Hippocampal formation (tissue), 2 donors: ENCODE data around the gene PRKCA.

Source experiments
- DNase-seq, 2 donors: peaks; one replicate each; lab custom pipeline; 2025; lab: John Stamatoyannopoulos, UW

PRKCA gene

DNA sequence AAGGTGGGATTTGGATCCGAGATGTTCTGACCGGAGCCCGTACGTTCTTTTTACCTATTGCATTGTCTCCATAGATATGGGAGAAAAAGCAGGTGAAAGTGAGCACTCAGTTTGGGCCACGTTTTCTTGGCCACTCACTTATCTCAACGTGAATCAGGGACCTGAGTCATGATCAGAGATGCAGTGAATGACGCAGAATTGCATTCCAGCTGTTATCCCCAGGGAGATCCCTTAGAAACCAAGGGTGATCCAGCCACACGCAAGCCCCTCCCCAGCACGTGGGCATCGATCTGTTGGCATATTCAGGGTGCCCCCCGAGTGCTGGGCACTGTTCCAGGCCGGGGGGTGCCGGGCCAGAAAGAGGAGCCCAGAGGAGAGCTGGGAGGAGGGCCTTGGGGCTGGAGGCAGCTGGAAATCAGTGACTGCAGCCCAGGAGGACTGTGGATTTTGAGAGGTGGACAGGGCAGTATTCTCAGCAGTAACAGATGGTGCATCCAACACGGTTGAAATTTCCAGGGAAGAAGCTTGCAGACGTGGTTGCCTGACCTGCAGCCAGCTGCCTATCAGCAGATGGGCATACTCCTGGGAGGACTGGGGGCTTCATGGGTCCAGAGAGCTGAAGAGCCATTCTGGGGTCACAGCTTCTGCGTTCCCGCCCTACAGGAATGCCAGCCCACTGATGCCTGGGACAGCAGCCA, 445.3 kb downstream of the PRKCA start:
- no peak for DNase-seq

DNA sequence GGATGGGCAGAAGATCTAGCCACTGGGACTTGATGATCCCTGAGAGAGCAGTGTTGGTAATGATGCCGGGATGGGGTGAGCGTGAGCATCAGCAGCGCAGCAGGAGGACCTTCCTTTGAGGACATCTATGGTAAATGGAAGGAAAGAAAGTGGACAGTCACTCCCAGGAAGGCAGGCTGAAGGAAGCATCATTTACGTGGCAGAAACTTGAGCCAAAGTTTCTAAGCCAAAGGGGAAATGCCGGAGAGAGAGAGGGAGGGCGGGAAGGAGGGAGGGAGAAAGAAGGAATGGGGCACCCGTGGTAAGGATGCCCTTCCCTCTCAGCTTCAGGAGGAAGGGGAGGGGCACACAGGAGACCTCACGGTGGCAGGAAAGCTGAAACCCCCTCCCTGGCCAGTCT, 446.2 kb downstream of the PRKCA start:
- DNase-seq, result no peak

GRCh38 chr17:66749217-66749832, 446.9 kb downstream of the PRKCA start:
- DNase-seq, result no peak

GRCh38 chr17:66750116-66750515, 447.7 kb downstream of the PRKCA start:
- no peak for DNase-seq

DNA sequence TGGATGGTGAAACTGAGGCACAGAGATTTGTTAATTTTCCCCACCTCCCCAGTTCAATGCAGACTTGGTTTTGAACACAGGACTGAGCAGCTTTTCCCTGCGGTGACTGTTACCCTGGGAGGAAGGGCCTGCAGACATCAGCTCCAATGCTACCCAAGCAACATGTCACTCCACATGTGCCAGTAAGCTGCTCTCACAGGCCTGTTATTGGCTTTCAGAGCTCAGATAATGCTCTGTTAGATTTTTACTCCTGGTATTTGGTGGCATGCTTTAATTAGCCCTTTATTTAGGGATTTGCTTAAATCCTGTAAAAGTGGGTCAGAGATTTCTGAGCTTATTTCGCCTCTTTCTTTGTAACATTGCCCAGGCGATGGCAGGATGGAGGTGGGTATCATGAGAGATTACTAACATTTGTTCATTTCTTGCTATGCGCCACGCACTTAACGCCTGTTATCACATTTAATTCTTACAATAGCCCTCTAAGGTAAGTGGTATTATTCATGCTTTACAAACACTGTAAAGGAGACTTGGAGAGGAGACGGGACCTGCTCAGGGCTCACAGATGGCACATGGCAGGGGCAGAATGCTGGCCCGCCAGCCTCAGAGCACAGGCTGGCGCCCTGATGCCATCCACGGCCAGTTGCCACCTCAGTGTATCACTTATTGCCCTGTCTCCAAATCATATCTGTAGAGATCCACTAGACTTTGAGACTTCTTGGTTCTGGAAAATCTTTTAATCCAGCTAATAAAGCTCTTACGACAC, 448.5 kb downstream of the PRKCA start:
- DNase-seq, result no peak

DNA sequence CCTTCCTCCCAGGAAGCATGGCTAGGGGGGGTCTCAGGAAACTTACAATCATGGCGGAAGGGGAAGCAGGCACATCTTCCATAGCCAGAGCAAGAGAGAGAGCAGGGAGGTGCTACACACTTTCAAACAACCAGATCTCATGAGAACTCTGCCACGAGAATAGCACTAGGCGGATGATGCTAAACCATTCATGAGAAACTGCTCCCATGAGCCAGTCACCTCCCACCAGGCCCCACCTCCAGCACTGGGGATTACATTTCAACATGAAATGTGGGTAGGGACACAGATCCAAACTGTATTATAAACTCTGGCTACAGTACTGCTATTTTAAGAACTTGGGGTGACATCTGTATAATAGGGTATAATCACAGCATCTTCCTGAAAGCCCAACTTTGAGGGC, 449.4 kb downstream of the PRKCA start:
- no peak for DNase-seq

DNA sequence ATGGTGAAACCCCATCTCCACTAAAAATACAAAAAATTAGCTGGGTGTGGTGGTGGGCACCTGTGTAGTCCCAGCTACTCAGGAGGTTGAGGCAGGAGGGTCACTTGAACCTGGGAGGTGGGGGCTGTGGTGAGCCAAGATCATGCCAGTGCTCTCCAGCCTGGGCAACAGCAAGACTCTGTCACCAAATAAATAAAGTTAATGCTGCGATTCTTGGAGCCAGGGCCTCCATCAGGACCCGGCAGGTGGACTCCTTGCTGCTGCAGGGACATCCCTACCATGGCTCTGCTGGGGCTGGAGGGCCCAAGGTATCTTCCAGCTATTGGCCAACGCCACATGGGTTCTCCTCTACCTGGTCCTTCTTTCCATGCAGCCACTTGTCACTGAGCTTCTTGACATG, 450.0 kb downstream of the PRKCA start:
- no peak for DNase-seq

GRCh38 chr17:66753126-66753920, 450.9 kb downstream of the PRKCA start:
- no peak for DNase-seq

- no peak for DNase-seq
Measured at GRCh38 chr17:66755101-66755943, 452.9 kb downstream of the PRKCA start.

DNA sequence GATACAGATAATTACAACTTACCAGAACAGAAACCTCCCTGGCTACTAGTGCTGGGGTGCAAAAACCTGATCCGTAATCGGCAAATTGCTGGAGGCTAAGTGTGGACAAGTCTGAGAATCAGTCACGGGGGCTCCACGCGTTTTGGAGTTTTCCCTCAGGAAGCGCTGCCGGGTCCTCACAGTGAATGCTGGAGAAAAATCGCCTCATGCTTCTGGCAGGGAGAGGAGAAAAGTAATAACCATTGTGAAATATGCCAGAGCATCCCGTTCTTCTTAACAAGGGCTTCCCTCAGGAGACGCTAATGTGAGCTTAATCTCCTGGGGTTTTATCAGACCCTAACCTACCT, 453.5 kb downstream of the PRKCA start:
- DNase-seq, result no peak

DNA sequence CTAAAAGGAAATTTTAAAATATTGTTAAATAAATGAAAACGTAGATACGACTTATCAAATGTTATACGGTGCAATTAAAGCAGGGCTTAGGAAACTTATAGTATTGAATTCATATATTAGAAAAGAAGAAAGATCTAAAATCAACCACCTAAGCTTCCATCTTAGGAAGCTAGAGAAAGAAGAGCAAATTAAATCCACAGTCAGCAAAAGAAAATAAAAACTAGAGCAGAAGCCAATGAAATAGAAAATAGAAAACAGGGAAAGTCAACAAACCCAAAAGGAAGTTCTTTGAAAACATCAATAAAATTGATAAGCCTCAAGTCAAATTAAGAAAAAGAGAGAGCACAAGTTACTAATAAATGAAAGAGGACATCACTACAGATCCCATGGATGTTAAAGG, 457.9 kb downstream of the PRKCA start:
- DNase-seq, result no peak

DNA sequence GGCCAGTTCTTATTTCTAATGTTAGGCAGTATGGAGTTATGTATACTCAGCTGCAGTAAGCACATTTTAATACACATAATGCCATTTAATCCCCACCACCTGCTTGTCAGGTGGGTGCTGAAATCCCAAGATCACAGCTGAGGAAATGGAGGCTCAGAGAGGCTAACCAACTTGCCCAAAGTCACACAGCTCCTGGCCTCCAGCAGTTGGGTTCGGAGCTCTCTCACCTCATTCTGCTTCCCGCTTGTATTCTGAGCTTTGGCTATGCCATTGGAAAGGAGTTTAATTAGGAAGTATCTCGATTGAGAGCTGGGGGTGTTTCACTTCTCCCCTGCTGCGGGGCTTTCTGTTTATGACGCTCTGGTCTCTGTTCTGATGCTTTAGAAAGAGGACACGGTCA, 459.9 kb downstream of the PRKCA start:
- no peak for DNase-seq

GRCh38 chr17:66763056-66763455, 460.6 kb downstream of the PRKCA start:
- no peak for DNase-seq

- DNase-seq, result no peak
Measured at GRCh38 chr17:66764506-66764905, 462.1 kb downstream of the PRKCA start.

DNA sequence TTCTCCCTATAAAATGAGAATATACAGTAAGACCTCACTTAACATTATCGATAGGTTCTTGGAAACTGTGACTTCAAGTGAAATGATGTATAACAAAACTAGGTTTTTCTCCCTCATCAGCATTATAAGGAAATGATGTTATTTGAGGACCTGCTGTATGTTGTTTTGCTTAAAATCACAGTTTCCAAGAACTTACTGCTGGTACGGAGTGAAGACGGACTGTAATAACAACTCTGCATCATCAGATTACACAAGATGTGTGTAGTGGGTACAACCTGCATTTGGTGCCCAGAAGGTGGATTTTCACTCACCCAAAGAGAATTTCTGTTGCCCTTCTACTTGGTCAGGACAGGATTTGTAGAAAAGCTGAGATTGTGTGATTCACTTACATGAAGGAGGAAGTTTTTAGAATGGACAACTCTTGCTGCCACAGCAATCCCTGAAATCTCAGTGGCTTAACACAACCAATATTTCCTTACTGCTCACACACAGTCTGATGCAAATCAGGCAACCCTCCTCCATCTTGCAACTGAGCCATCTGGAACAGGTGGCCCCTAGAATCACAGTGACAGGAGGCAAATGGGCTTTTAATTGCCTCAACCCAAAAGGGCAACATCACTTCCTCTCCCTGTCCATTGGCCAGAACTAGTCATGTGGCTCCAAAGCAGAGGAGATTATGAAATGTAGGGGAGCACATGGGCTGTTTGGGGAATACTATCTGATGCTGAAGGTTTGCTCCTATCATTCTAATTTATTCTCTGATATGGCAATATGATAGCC, 464.9 kb downstream of the PRKCA start:
- DNase-seq, result no peak

GRCh38 chr17:66769911-66770310, 467.5 kb downstream of the PRKCA start:
- no peak for DNase-seq

DNA sequence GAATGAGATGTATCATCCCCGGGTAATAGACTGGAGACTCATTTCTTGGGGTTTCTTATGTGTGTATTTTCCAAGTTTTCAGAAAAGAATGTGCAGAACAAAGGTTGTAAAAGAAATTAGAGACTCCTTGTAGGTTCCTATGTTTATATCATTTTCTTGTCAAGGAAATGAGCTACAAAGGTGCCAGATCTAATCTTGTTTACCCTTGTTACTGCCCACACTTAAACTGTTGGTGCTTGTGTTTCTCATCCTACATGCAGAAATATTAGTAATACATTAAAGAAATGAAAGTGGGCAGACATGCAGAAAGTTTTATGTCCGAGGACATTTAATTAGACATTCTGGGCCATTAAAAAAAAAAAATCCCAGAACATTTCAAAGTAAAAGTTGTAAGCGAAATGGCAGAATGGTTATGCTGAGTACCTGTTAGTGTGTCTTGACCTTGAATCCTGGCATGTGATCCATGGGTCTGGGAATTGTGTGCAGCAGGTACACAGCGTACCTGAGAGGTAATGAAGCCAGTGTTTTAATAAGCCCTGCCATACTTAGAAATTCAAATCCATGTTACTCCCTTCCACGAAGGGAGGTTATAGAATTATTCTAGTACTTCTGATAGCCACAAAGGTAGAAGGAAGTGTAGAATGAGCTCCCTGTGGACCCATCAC, 469.9 kb downstream of the PRKCA start:
- no peak for DNase-seq

- no peak for DNase-seq
Measured at GRCh38 chr17:66775271-66775670, 472.9 kb downstream of the PRKCA start.

- no peak for DNase-seq
Measured at GRCh38 chr17:66775881-66776400, 473.5 kb downstream of the PRKCA start.
